OCI-LY7 (cell line): ENCODE data around the gene UBE2J1. TPM values are rescaled to one million over a fixed set of nuclear protein-coding genes. Genes with fewer than 3 reads are reported as not detected.

Source experiments
- Bru-seq: library from RNA; stranded (reverse); fragments of 400-500 nt; gene quantifications from one replicate; lab custom pipeline; 2021; lab: Mats Ljungman, UMichigan
- BruChase-seq, 2 experiments: library from RNA; stranded (reverse); fragments of 400-500 nt; gene quantifications; one replicate each; lab custom pipeline; 2021; lab: Mats Ljungman, UMichigan
- BruUV-seq: library from RNA; stranded (reverse); fragments of 400-500 nt; replicated peaks from 2 replicates; lab custom pipeline; 2021; lab: Mats Ljungman, UMichigan
- CTCF ChIA-PET: fragments of 300-600 bp; sonication (Branson Sonifier 250); formaldehyde crosslinking; loops from one replicate; lab custom pipeline; 2022; ENCODE audit warnings: antibody characterized with exemption; ENCODE audit not compliant: unreplicated experiment; lab: Charles Lee
- POLR2A ChIA-PET: fragments of 300-600 bp; sonication (Branson Sonifier 250); formaldehyde crosslinking; loops from one replicate; lab custom pipeline; 2022; ENCODE audit warnings: antibody characterized with exemption; lab: Charles Lee
- DNase-seq: peaks from one replicate; pipeline ENCODE4 v3.0.0-alpha.2; 2015; ENCODE audit warnings: low spot score
- H2AFZ ChIP-seq: fragments of 200-600 bp; sonication (generic), shearing (Covaris generic); 2 replicates; pipeline ENCODE4 v1.6.1; 2014; ENCODE audit warnings: mild to moderate bottlenecking, antibody characterized with exemption, low read length, moderate library complexity
- H3K27ac ChIP-seq: fragments of 200-600 bp; sonication (generic); 2 replicates; pipeline ENCODE4 v1.5.1; 2014; ENCODE audit warnings: mixed run types, low read depth, mild to moderate bottlenecking, moderate library complexity, low read length, inconsistent platforms; ENCODE audit not compliant: poor library complexity, severe bottlenecking
- H3K36me3 ChIP-seq: fragments of 200-600 bp; sonication (generic); 2 replicates; pipeline ENCODE4 v1.6.1; 2014; ENCODE audit warnings: mild to moderate bottlenecking, antibody characterized with exemption, low read length, moderate library complexity, mixed read lengths; ENCODE audit not compliant: insufficient read depth
- H3K4me1 ChIP-seq: fragments of 200-600 bp; sonication (generic); 2 replicates; pipeline ENCODE4 v1.5.1; 2014; ENCODE audit warnings: mild to moderate bottlenecking, low read length; ENCODE audit not compliant: insufficient read depth, poor library complexity, severe bottlenecking
- H3K4me2 ChIP-seq: fragments of 200-600 bp; sonication (generic); 2 replicates; pipeline ENCODE4 v1.6.1; 2014; ENCODE audit warnings: mild to moderate bottlenecking, low read length
- H3K4me3 ChIP-seq: fragments of 200-600 bp; sonication (generic); 2 replicates; pipeline ENCODE4 v1.5.1; 2014; ENCODE audit warnings: mild to moderate bottlenecking, low read depth, low read length; ENCODE audit not compliant: poor library complexity, severe bottlenecking
- H3K79me2 ChIP-seq: fragments of 200-600 bp; sonication (generic); 2 replicates; pipeline ENCODE4 v1.6.1; 2016; ENCODE audit warnings: low read depth, mild to moderate bottlenecking, low read length, moderate library complexity, mixed read lengths; ENCODE audit not compliant: insufficient read depth
- H3K9me2 ChIP-seq: fragments of 200-600 bp; sonication (generic); 2 replicates; pipeline ENCODE4 v1.6.1; 2016; ENCODE audit warnings: mild to moderate bottlenecking, low read length, mixed read lengths; ENCODE audit not compliant: insufficient read depth
- H3K9me3 ChIP-seq: fragments of 200-600 bp; sonication (generic); 2 replicates; pipeline ENCODE4 v1.6.1; 2014; ENCODE audit warnings: mild to moderate bottlenecking, mixed run types, low read length, mixed read lengths
- H4K20me1 ChIP-seq: fragments of 200-600 bp; sonication (generic); 2 replicates; pipeline ENCODE4 v1.6.1; 2014; ENCODE audit warnings: mild to moderate bottlenecking, antibody characterized with exemption, low read length, moderate library complexity, mixed read lengths; ENCODE audit not compliant: insufficient read depth
- CTCF ChIP-seq: fragments of 200-600 bp; sonication (generic); conservative IDR thresholded peaks from 2 replicates; pipeline ENCODE4 v1.5.1; 2014; ENCODE audit warnings: mild to moderate bottlenecking, antibody characterized with exemption, low read length, moderate library complexity, mixed read lengths
- EZH2phosphoT487 ChIP-seq: fragments of 200-600 bp; sonication (generic); IDR thresholded peaks from 2 replicates; pipeline ENCODE4 v1.6.1; 2018; ENCODE audit warnings: low read depth, borderline replicate concordance, mild to moderate bottlenecking, mixed run types, antibody characterized with exemption, low read length, moderate library complexity, mixed read lengths
- intact Hi-C: fragments of 100-400 bp; cut with micrococcal nuclease; formaldehyde crosslinking; loops from one replicate; pipeline ENCODE4 v1.10.0; 2022; ENCODE audit not compliant: unreplicated experiment
- long read RNA-seq: library from polyadenylated mRNA; stranded (forward); transcript quantifications from one replicate; pipeline ENCODE4 v2.0.0, GENCODE V29; 2022
- total RNA-seq, 2 experiments: library from RNA; depleted of rRNA in 1 of 2; stranded (reverse); fragments of >200 nt in 1 of 2; shearing (Covaris generic) in 1 of 2; gene quantifications; 2 replicates each; pipeline ENCODE4 v1.2.3, GENCODE V29; 2014 to 2022

Gene UBE2J1, protein sequence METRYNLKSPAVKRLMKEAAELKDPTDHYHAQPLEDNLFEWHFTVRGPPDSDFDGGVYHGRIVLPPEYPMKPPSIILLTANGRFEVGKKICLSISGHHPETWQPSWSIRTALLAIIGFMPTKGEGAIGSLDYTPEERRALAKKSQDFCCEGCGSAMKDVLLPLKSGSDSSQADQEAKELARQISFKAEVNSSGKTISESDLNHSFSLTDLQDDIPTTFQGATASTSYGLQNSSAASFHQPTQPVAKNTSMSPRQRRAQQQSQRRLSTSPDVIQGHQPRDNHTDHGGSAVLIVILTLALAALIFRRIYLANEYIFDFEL
- total RNA-seq (2014; rRNA removed; shearing (Covaris generic)) (117 and 123 TPM in 2 replicates), total RNA-seq (2022) (243 and 265 TPM in 2 replicates), Bru-seq, nascent RNA (percentile 99 among the genes with signal in this experiment), BruChase-seq, experiment 1, labeled RNA remaining after a 6-hour chase (percentile 100 among the genes with signal in this experiment), BruChase-seq, experiment 2, labeled RNA remaining after a 2-hour chase (percentile 99 among the genes with signal in this experiment)
- long read RNA-seq, full-length matches to known transcripts, result 646 of 828 reads
- long read RNA-seq, partial matches to known transcripts, result 68 of 828 reads
- long read RNA-seq, other reads (novel, unspliced or antisense), result 114 of 828 reads

- peaks cover 69% of the 10 kb centered on the region for H3K4me1 ChIP-seq
- ChIA-PET CTCF (interaction anchor here (1.6 kb wide), 1 partner anchor 14 kb away, joined by 5 read pairs; no protein-coding TSS in a partner anchor), POLR2A (interaction anchor here (0.5 to 11.5 kb wide), 16 partner anchors 10 to 1445 kb away, joined by 3 to 242 read pairs (median 3); partner anchors contain the start of genes LYRM2 and PNRC1)
- H3K4me3 ChIP-seq, result peak within 1 kb of the TSS; percentile 78
- peak; percentile 86 for DNase-seq
- H2AFZ ChIP-seq, result no peak within 1 kb of the TSS
- H3K9me2 ChIP-seq, result no peaks in the 10 kb centered on the region
- intact Hi-C loops, result loop anchor here (5.0 to 10.0 kb wide), 3 partner anchors 945 to 1445 kb away; partner anchors contain the start of genes BACH2 and CNR1
- H3K9me3 ChIP-seq, result peaks cover 7% of the 10 kb centered on the region; the same call in 1 of the 2 replicates
- no TSS peak for BruUV-seq
- TF ChIP-seq CTCF (no peak), EZH2phosphoT487 (no peak)
- H4K20me1 ChIP-seq, result peaks cover 17% of the 10 kb centered on the region
- peaks cover 40% of the 10 kb centered on the region for H3K36me3 ChIP-seq
- peak within 1 kb of the TSS; percentile 99 for H3K27ac ChIP-seq
- peaks cover 84% of the 10 kb centered on the region for H3K79me2 ChIP-seq
- peak within 1 kb of the TSS; percentile 75 for H3K4me2 ChIP-seq
These were observed at the start of gene UBE2J1 for GRCh38 chr6:89352278-89353117. Gene UBE2J1, minus strand, starts transcription at chr6:89352722. Its CDS starts 153 bp downstream, at chr6:89352569.

GRCh38 chr6:89400912-89401399 lies 48.4 kb upstream of the UBE2J1 start:
- no peaks in the 10 kb centered on the region for H3K9me2 ChIP-seq
- H3K36me3 ChIP-seq, result peaks cover 4% of the 10 kb centered on the region; the same call in 1 of the 2 replicates
- no peak overlapping the region for H3K27ac ChIP-seq
- TF ChIP-seq CTCF (no peak), EZH2phosphoT487 (no peak)
- peaks cover 39% of the 10 kb centered on the region for H3K4me1 ChIP-seq
- ChIA-PET CTCF (interaction anchor here (0.6 kb wide), 2 partner anchors 195 to 467 kb away, joined by 3 read pairs; no protein-coding TSS in a partner anchor), POLR2A (interaction anchor here (0.8 to 4.7 kb wide), 6 partner anchors 9 to 47 kb away, joined by 3 to 26 read pairs (median 5); no protein-coding TSS in a partner anchor)
- intact Hi-C loops, result no loop called here
- peak overlapping the region; percentile 39; the same call in 1 of the 2 replicates for H3K4me2 ChIP-seq
- peaks cover 6% of the 10 kb centered on the region; the same call in 1 of the 2 replicates for H3K79me2 ChIP-seq
- H3K4me3 ChIP-seq, result no peak overlapping the region
- BruUV-seq, result no TSS peak
- H3K9me3 ChIP-seq, result no peaks in the 10 kb centered on the region
- no peak overlapping the region for H2AFZ ChIP-seq
- no peak for DNase-seq
- no peaks in the 10 kb centered on the region for H4K20me1 ChIP-seq
